K562 (cell line): ENCODE results near the gene LCMT2. TPM values are rescaled to one million over a fixed set of nuclear protein-coding genes. Genes with fewer than 3 reads are reported as not detected.

ENCODE experiments used
- CHD7 ChIP-seq: fragments of 200-600 bp; sonication (generic); IDR thresholded peaks from one replicate; pipeline ENCODE4 v1.6.1; 2012; ENCODE audit warnings: mild to moderate bottlenecking, low read depth, low read length, inconsistent platforms
- DMBX1 ChIP-seq: fragments of 250-450 bp; sonication (Bioruptor Pico); IDR thresholded peaks from 2 replicates; pipeline ENCODE4 v1.8.0; 2022; ENCODE audit warnings: inconsistent platforms, mild to moderate bottlenecking, moderate library complexity, borderline replicate concordance
- HMBOX1 ChIP-seq: sonication (generic); IDR thresholded peaks from 2 replicates; pipeline ENCODE4 v1.6.1; 2016
- PHF8 ChIP-seq: fragments of 200-600 bp; sonication (generic); IDR thresholded peaks from 2 replicates; pipeline ENCODE4 v1.6.1; 2012; ENCODE audit warnings: mixed run types, mild to moderate bottlenecking, inconsistent platforms, low read length, moderate library complexity, borderline replicate concordance
- RREB1 ChIP-seq: fragments of 250-450 bp; sonication (Bioruptor Pico); IDR thresholded peaks from 2 replicates; pipeline ENCODE4 v1.4.0; 2020
- polyA plus RNA-seq, 8 experiments: library from polyadenylated mRNA; depleted of rRNA in 4 of 8; stranded (reverse) in 5 of 8; unstranded in 3 of 8; fragments of >200 nt; fragmentation: Nextera tagmentation in 2 of 8; fragmentation: Illumina TruSeq in 1 of 8; extraction: Ambion mirVana in 2 of 8; extraction: Trizol in 1 of 8; gene quantifications; 2 replicates each; pipeline versions ENCODE4 v1.2.1 to v1.2.3, GENCODE V29; 2011 to 2014; ENCODE audit warnings: inconsistent platforms in 1 of 8, missing spikeins in 1 of 8
- total RNA-seq, 7 experiments: library from RNA; depleted of rRNA in 6 of 7; stranded (reverse); fragments of >200 nt in 6 of 7; fragmentation: Illumina TruSeq in 2 of 7; extraction: Trizol in 2 of 7; gene quantifications; 2 replicates each; pipeline versions ENCODE4 v1.2.1 to v1.2.3, GENCODE V29; 2011 to 2021; ENCODE audit warnings: low replicate concordance in 1 of 7

The LCMT2 gene
- total and polyA plus RNA-seq, 9 of the 15 experiments (the other 6 are each of a cell fraction or from before 2014, with no cell fraction given), result 2.5 to 22.3 (median 15.2) TPM

GRCh38 chr15:43370310-43370974, 40.1 kb upstream of the LCMT2 start (continued):
- TF ChIP-seq RREB1 (CRISPR knock-in tag) (no peak), HMBOX1 (no peak), PHF8 (peak; percentile 84; the same call in 1 of the 2 replicates), DMBX1 (no peak), CHD7 (no peak)
